Muscle layer of duodenum (tissue), 2 donors: ENCODE measurements around the gene SCG5.
"Not testable (repeated sequence)": the region's sequence is repeated elsewhere in the genome, so short reads cannot be mapped to it uniquely, and the experiment has no call there.

Experiments
- H3K27ac ChIP-seq: one replicate; pipeline ENCODE4 v1.7.0; 2013; ENCODE audit warnings: mild to moderate bottlenecking, low read length
- H3K27me3 ChIP-seq: one replicate; pipeline ENCODE4 v1.7.0; 2013; ENCODE audit warnings: low read depth, mild to moderate bottlenecking, control low read depth, low read length
- H3K36me3 ChIP-seq, 2 donors: one replicate each; pipeline ENCODE4 v1.7.0; 2013; ENCODE audit warnings: low read length in 2 of 2, control low read depth in 1 of 2, mild to moderate bottlenecking in 1 of 2; ENCODE audit not compliant: insufficient read depth in 2 of 2, control insufficient read depth in 1 of 2
- H3K4me1 ChIP-seq, 2 donors: one replicate each; pipeline ENCODE4 v1.7.0; 2013; ENCODE audit warnings: low read length in 2 of 2, mild to moderate bottlenecking in 2 of 2, control low read depth in 1 of 2, moderate library complexity in 1 of 2; ENCODE audit not compliant: insufficient read depth in 2 of 2, control insufficient read depth in 1 of 2
- H3K4me3 ChIP-seq, 2 donors: one replicate each; pipeline ENCODE4 v1.7.0; 2013; ENCODE audit warnings: low read length in 2 of 2, low read depth in 1 of 2, mild to moderate bottlenecking in 1 of 2
- H3K9me3 ChIP-seq, 2 donors: one replicate each; pipeline ENCODE4 v1.7.0; 2013; ENCODE audit warnings: low read length in 2 of 2, control low read depth in 1 of 2, mild to moderate bottlenecking in 1 of 2; ENCODE audit not compliant: control insufficient read depth in 1 of 2
- donor health status: healthy.

Gene SCG5, protein sequence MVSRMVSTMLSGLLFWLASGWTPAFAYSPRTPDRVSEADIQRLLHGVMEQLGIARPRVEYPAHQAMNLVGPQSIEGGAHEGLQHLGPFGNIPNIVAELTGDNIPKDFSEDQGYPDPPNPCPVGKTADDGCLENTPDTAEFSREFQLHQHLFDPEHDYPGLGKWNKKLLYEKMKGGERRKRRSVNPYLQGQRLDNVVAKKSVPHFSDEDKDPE

GRCh38 chr15:32641517-32642059 is at the start of gene SCG5:
TSS of gene SCG5 (plus strand) at chr15:32641710. CDS start at chr15:32643593, 1,883 bp downstream.
- Histone ChIP-seq H3K27me3 (peaks cover 5% of the 10 kb centered on the region), H3K4me3 (peak within 1 kb of the TSS; percentile 44 to 53), H3K4me1 (peaks cover 0 to 7% of the 10 kb centered on the region in 2 donors), H3K36me3 (peaks cover 0 to under 1% of the 10 kb centered on the region in 2 donors), H3K27ac (no peak within 1 kb of the TSS), H3K9me3 (no peaks in the 10 kb centered on the region)

- H3K27ac ChIP-seq, H3K4me3 ChIP-seq: not testable (repeated sequence)
These were observed 48.4 kb upstream of the SCG5 start, which contains the start of gene GOLGA8N for GRCh38 chr15:32593151-32593550. TSS of gene GOLGA8N (plus strand) at chr15:32593456.

GRCh38 chr15:32609518-32609917 is 32.0 kb upstream of the SCG5 start:
- not testable (repeated sequence) for H3K27ac ChIP-seq, H3K36me3 ChIP-seq, H3K4me3 ChIP-seq, H3K9me3 ChIP-seq, H3K4me1 ChIP-seq, H3K27me3 ChIP-seq

More at GRCh38 chr15:32593151-32593550, 48.4 kb upstream of the SCG5 start, which contains the start of gene GOLGA8N:
- H3K4me1 ChIP-seq, H3K27me3 ChIP-seq, H3K36me3 ChIP-seq, H3K9me3 ChIP-seq: not testable (repeated sequence)

- H3K9me3 ChIP-seq, H3K27me3 ChIP-seq, H3K36me3 ChIP-seq, H3K4me3 ChIP-seq, H3K27ac ChIP-seq, H3K4me1 ChIP-seq: not testable (repeated sequence)
These were observed 30.8 kb upstream of the SCG5 start for GRCh38 chr15:32610719-32611118.

DNA sequence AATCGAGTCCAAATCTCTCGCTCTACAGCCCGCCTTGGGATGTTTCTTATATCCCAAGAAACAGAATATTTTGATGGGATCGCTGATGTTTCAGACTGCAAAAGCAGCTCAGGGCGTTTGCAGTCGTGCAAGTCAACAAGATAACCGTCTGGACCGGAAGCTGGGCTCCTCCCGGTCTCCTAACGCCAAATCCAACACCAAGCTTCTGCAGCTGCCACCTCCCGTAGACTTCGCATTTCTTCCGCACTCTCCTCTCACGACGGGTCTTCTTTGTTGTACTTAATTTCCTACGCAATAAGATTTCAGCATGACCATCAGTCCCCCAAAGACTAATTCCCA is 26.8 kb upstream of the SCG5 start:
- not testable (repeated sequence) for H3K27me3 ChIP-seq, H3K9me3 ChIP-seq, H3K4me1 ChIP-seq, H3K36me3 ChIP-seq
- Histone ChIP-seq H3K4me3 (peak overlapping the region; percentile 64 to 66), H3K27ac (peak overlapping the region; percentile 75)

DNA sequence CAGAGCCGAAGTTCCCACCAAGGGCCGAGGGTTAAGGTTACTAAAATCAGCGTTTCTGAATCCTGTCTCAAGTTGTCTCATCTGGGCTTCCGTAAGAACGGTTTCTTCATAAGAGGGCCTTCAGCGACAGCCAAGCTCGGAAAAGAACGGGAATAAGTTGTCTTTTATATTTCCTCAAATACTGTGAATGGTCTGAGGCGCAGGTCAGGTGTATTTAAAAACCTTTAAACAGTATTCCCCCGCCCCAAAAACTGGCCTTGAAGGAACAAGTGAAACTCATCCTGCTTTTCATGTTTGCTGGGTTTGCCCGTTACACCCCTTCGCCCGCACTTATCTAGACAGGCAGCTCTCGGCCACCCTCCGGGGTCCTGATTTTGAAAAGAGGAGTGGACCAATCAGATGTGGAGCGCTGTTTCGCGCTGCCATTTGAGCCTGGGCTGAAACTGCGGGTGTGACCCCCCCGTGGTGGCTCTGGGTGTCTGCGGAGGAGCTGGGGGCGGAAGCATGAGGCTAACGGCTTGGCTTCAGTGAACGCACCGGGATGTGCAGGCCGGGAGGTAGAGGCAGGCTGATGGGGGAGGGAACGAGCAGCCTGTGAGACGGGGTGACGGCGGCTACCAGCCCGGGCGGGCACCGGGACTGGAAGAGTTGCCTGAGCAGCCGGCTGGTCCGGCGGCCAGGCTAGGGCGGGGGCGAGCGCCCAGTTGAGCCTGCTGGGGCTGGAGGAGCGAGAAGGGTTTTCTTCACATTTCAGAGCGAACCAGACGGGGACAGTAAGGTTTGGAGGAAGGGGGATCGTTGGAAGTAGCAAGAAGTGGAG is 26.2 kb upstream of the SCG5 start, which contains the start of gene ARHGAP11A:
ARHGAP11A (plus strand) TSS at position 454 of the 820 bp plus-strand sequence. CDS start 708 bp downstream, outside the sequence.
- Histone ChIP-seq H3K27ac (peak within 1 kb of the TSS; percentile 75), H3K4me3 (peak within 1 kb of the TSS; percentile 64 to 66)
- not testable (repeated sequence) for H3K27me3 ChIP-seq, H3K9me3 ChIP-seq, H3K4me1 ChIP-seq, H3K36me3 ChIP-seq

GRCh38 chr15:32615871-32616426 is 25.6 kb upstream of the SCG5 start:
- H3K4me3 ChIP-seq: peak overlapping the region; percentile 55 to 66
- H3K27ac ChIP-seq, H3K36me3 ChIP-seq, H3K27me3 ChIP-seq, H3K9me3 ChIP-seq, H3K4me1 ChIP-seq: not testable (repeated sequence)

- Histone ChIP-seq H3K4me1 (no peaks in the 10 kb centered on the region), H3K4me3 (no peak overlapping the region), H3K9me3 (no peaks in the 10 kb centered on the region)
These were observed 5.1 kb upstream of the SCG5 start for GRCh38 chr15:32636410-32636809.

GRCh38 chr15:32636908-32637567 is 4.5 kb upstream of the SCG5 start:
- Histone ChIP-seq H3K4me3 (no peak overlapping the region), H3K36me3 (peaks cover 0 to 5% of the 10 kb centered on the region in 2 donors)

More at GRCh38 chr15:32636410-32636809, 5.1 kb upstream of the SCG5 start:
- no peak overlapping the region for H3K27ac ChIP-seq
- peaks cover 3% of the 10 kb centered on the region for H3K27me3 ChIP-seq
- H3K36me3 ChIP-seq: peaks cover 0 to 5% of the 10 kb centered on the region in 2 donors

GRCh38 chr15:32637704-32638103 is 3.8 kb upstream of the SCG5 start:
- no peak overlapping the region for H3K4me3 ChIP-seq
- H3K4me1 ChIP-seq: peaks cover 0 to 7% of the 10 kb centered on the region in 2 donors
- H3K27ac ChIP-seq: no peak overlapping the region
- peaks cover 5% of the 10 kb centered on the region for H3K27me3 ChIP-seq
- H3K9me3 ChIP-seq: no peaks in the 10 kb centered on the region
- peaks cover 0 to 5% of the 10 kb centered on the region in 2 donors for H3K36me3 ChIP-seq

More at GRCh38 chr15:32636908-32637567, 4.5 kb upstream of the SCG5 start:
- peaks cover 5% of the 10 kb centered on the region for H3K27me3 ChIP-seq
- no peak overlapping the region for H3K27ac ChIP-seq
- H3K9me3 ChIP-seq: no peaks in the 10 kb centered on the region
- peaks cover 0 to 6% of the 10 kb centered on the region in 2 donors for H3K4me1 ChIP-seq
